ENCODE data around the gene MECP2.
A peak's percentile ranks its signal among the peaks of the same experiment; 100 is the strongest.
"Not testable (repeated sequence)": the region's sequence is repeated elsewhere in the genome, so short reads cannot be mapped to it uniquely, and the experiment has no call there.

The MECP2 gene

DNA sequence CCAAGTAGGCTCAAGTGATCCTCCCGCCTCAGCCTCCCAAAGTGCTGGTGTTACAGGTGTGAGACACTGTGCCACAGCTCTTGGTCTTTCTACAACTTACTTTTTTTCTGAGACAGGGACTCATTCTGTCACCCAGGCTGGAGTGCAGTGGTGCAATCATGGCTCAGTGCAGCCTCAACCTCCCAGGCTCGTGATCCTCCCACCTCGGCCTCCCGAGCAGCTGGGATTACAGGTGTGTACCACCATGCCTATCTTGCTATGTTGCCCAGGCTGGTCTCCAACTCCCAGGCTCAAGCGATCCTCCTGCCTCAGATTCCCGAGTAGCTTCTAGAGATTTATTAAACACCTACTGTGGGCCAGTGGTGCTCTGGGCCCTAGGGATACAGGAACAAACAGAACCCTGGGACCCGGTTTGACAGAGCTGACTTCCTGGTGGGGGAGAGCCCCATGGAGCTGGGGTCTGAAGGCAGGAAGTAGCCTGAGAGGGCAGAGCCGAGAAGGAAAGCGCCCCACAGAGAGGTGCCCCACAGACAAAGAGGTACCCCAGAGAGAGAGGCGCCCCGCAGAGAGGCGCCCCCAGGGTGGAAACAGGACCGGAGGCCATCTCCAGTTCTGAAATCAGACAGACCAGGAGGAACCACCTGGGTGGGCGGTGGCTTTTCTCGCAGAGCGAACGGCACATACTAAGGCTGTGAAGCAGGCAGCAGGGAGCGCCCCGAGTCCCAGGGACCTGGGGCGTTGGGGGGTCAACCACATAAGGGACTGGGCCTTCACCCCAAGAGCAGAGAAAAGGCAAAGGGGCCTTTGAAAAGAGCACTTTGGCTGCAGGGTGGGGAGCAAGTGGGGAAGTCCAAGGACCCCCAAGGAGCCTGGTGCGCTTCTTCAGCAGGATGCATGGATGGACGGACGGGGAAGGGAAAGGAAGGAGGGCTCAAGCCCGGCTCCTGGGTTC is 82.8 kb downstream of the MECP2 start:
- no peak for DNase-seq

DNA sequence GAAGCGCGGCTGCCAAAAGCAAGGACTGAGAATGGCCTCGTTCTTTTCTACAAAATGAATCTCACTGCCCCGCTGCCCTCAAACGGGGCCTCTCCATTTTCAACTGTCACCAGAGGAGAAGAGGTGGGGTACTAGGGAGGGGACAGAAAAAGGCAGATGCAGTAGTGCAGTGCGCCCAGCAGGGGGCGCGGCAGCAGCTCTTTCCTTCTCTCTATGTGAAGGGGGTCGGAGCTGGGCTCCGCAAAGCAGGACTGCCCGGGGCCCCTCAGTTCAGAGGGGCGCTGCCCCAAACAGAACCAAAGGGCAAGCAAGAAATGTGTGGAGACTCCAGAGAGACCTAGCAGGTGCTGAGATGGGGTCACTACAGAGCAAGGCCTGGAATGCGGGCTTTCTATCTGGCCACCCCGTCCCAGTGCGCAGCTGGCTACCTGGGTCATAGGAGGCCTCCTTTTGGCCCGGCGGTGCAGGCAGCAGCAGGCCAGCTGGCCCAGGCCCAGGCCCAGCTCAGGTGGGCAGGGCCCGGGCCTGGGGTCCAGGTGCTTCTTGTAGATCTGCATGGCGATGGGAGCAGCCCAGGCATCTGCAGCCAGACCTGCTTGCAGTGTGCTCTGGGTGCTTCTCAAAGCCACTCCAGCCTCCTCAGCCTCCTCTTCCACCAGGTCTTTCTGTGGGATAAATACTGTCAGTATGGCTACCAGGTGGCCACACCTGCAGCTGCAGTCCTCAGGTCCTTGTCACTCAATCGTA is 83.7 kb downstream of the MECP2 start:
- no peak for DNase-seq

DNA sequence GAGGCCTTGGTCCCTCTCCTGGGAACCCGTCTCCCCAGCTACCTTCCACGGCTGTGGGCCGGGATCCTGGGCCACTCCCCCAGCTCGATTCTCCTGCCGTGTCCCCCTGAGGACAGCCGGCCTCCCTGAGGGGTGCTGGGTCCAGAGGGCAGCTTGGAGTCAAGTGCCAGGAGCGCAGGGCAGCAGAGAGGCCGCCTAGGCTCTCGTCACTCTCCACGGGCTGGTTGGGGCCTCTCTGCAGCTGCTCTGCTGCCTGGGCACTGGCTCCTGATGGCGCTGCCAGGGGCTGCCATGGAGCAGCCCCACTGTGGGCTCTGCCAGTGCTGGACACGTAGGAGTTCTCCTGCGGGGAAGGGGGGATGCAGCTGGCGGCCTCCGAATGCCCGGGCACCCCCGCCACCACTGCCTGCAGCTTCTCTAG is 84.5 kb downstream of the MECP2 start:
- no peak for DNase-seq

DNA sequence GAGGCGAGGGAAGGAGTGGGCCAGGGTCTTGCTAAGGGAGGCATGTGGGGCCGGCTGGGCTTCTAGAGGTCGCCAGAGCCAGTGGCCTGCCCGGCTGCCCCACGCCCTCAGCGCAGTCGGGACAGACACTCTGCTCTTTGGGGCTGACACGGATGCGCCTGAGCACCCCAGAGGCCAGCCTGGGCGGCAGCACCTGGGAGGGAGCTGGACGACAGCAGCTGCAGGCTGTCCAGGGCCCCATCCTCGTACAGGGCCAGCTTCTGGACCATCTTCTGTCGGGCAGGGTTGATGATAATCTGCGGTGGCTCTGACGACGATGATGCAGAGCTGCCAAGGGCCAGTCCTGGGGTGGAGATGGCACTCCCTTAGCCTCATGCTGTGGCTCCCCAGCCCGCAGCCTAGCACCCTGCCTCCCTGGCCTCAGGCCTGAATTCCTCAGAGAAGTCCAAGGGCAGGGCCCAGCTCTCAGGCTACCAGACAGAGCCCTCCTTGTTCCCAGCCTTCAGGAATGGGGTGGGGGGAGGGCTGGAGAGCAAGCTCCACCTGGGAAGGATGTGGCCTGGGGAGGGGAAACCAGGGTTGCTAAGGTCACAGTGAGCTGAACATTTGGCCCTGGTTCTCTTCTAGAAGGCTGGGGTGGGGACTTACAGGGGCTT is 85.1 kb downstream of the MECP2 start:
- DNase-seq = no peak

DNA sequence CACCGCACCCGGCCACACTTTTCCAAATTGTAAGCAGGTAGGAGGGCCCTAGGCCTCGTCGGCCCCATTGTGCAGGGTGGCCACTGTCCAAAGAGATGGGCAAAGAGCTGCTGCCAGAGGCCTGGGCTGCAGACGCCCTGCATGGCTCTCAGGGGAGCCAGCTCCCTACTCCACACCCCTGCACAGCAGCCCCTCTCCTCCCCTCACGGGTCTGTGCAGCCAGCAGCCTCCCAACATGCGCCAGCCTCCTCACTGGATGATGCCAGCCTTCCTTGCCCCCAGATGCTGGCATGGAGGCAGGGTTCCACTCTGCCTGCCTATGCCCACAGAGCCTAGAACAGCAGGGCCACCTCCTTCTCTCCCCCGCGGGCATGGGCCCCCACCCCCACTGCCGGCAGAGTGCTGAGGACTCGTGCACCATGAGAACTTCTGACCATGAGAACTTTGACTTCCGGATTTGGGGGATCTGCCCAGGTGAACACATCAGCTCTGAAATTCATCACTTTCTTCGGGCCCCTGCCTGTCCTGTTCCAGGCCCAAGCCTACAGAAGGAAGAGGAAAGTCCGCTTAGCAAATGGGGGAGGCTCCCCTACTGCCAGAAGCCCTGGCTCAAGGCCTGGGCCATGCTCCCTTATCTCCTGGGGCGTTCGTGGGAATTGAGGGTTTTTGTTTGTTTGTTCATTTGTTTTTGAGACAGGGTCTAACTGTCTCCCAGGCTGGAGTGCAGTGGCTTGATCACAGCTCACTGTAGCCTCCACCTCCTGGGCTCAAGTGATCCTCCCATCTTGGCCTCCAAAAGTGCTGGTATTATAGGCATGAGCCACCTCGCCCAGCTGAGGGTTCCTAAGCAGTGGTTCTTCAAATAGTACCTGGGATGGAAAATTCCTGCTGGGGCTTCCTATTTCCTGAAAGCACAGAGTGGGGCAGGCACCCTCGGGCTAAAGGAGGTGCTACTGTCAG is 85.9 kb downstream of the MECP2 start:
- no peak for DNase-seq

DNA sequence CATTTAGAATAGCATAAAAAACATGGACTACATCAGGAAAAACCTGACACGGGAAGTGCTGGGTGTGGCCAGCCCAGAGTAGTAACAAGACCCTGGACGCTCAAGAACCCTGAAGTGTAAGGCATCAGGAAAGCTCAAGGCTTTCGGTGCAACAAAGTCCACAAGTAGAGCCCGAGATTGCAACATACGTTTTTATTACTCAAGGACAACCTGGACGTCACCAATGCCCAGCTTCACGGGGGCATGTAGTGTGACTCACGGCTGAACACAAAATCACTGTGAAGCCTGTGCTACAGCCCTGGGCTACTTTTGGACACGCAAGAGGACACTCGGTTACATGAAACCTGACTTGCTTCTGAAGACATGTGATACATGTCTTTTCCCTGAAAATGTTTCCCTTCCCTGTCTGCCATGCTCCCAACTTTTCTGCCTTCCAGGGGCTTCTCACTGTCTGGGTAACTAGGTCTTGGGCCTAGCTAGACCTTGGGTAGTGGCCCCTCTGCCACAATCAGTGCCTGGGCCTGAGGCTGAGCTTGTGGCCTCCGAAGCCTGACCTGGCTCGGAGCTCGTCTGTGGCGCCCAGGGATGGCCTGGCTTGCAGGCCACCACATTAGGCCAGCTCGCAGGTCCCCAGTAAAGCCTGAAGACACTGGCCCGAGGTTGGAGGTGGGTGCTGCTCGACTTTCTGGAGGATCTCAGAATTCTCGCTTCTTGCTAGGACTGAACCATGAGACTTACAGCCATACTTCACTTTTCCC is 87.0 kb downstream of the MECP2 start:
- DNase-seq = no peak

DNA sequence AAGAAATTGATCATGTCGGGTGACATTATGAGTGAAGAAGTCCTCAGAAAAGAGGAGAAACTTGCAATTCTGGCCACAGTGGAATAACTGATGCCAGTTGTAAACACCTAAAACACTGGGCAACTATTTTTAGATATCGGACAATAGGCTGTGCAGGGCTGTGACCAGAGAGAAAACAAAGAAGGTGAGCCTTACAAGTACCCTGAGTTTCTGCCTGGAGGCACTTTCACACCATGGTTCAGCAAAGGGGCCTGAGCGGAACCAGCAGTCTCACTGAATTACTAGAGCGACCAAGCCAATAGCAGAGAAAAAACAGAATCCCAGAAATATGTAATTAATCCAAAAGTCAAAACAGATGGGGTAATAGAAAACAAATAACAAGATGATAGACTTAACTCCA is 89.0 kb downstream of the MECP2 start:
- DNase-seq = no peak

DNA sequence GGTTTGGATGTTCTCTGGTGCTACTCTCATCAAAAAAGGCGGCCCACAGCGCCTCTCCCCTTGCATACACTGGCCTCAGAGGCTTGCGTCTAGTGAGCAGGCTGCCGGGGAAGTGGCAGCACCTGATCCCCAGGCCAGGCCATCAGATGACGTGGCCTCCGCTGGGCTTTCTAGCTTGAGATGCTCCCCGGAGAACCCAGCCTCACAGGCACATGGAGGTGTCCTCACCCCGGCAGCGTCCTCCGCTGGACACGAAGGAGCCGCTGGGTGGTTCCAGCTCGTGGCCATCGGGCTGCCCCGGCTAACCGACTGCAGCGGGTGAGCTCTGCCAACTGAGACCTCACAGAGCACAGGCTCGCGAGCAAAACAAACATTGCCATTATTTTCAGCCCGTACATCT is 90.6 kb downstream of the MECP2 start:
- no peak for DNase-seq

DNA sequence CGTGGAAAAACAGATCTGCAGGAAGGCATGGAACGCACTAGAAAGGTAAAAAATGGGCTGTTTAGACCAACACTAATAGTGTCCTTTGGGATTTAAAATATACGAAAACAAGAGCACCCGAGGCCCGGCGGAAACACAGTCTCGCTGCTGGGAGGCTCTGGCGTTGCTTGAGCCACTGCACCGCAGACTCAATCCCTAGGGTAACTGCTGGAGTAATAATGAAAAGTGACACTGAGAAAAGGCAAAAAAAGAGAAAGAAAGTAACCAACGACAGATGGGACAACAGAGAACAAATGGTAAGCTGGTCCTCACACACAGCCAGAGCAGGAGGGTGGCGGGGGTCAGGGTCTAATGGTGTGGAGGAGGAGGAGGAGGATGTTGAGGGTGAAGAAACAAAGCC is 93.2 kb downstream of the MECP2 start:
- DNase-seq = no peak

DNA sequence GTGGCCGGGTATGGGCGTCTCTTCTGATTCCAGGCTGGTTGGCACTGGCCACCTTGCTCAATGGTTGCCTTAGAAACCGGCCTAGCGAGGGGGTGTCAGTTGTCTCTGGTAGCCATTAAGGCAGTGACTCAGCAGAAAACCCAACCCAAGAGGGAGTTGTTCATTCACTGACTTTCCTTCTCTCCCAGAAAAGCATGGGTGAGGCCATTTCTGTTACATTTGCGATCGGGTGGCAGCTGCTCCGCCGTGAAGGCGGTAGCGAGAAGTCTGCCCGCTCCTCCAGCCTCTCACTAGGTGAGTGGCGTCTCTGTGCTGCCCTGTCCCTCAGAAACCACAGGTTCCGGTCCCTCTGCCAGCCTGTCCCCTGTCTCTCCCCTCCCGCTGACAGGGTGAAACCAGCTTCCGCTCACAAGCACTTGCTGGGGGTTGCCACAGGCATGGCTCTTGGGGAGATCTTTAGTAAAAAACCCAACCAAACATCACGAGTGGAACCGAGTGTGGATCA is 95.2 kb downstream of the MECP2 start:
- no peak for DNase-seq

DNA sequence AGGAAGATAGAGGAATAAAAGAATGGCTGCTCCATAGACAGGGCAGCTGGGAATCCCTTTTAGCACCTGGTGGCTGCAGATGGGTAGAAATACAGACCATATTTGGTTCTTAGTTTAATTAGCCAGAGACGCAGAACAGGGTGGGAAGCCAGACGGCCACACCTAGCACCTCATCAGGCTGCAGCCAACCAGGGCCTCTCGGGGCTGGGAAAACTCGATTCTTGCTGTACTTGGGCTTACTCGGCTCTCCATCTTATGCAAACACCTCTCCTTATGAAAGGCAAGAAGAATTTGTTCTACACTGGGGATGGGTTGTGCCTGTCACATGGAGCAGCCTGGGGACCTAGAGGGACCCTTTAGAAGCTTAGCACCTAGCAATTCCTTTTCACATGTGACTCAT is 97.5 kb downstream of the MECP2 start:
- no peak for DNase-seq

DNA sequence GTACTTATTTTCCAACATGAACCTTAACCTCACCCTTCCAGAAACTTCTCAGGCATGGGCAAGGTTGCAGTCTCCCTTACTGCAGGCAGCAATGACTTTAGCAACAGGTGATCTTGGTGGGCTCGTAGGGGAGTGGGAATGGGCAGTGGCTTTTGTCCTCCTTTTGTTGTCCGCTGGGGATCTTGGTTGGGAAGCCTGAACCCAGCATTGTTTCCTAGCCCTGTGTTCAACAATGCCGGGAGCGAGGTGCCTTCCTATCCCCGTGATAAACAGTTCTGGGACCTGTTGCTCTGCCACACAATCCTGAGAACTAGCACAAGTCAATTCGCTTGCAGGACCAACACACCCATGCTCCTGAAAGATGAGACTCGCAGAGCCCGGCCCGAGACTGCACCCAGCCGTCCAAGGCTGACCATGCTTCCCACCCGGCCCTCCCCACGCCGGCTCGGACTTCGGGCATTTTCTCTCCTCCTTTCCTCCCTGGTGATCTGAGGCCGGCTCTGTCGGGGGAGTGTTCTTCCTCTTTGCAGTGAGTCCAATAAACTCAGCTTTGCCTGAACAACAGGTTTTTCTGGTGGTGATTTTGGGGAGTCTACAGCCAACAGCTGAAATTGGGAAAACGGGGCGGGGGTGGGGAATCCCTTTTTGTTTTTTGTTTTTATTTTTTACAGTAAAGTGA is 98.0 kb downstream of the MECP2 start:
- no peak for DNase-seq

DNA sequence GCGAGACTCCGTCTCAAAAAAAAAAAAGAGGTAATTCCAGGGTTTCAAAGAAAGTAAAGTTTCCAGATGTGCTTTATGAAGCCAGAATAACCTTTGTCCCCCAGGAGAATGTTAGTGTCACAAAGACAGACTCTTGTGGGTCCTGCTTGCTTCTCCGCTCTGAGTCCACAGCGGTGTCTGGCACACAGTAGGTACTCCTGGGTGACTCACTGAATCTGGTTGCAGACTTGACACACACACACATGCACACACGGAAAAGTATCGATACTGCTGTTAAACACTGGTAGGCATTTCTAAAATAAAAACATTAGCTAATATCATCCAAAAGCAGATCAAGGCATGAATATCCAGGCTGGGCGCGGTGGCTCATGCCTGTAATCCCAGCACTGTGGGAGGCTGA is 102.0 kb downstream of the MECP2 start:
- DNase-seq = no peak

DNA sequence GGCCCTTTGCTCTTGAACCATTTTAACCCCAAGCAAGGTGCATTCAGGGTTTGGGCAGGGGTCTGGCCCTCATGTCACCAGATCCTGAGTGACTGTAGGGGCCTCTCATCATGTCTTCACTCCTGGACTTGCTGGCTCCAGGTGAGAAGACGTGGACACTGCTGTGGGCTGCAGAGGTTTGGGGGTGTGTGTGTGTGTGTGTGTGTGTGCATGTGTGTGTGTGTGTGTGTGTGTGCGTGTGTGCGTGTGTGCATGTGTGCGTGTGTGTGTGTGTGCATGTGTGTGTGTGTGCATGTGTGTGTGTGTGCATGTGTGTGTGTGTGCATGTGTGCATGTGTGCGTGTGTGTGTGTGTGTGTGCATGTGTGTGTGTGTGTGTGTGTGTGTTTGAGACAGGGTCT is 103.1 kb downstream of the MECP2 start:
- not testable (repeated sequence) for DNase-seq

DNA sequence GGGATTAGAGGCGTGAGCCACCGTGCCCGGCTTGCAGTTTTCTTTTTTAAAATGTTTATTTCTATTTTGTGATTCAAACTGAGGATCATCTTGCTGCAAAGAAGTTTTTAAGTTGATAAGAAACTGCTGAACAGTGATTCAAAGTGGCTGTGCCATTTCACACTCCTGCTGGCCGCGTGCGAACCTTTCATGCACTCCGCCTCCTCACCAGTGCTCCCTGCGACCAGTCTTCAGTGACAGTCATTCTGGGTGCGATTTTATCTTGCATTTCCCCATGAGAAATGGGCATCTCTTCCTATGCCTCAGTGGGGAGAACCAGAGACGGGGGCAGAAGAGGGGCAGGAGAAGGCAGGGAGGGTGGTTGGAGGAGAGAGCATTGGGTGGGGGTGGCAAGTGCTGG is 103.5 kb downstream of the MECP2 start:
- no peak for DNase-seq

DNA sequence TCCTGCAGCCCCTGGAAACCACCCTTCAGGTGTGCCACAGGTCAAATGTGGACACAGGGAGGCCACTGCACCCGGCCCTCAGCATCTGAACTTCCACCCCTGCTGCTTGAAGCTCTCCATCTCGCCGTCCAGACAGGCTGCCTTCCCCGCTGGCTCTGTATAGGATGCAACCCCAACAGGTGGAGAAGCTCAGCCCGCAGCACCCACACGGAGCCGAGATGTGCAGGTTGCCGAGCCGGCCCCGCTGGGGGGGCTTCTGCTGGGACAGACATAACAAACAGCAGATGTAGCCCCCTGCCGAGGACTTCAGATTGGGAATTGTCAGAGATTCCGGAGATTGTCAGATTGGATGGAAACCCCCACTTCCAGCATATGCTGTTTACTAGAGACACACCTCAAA is 104.4 kb downstream of the MECP2 start:
- peak; percentile 50 for DNase-seq

DNA sequence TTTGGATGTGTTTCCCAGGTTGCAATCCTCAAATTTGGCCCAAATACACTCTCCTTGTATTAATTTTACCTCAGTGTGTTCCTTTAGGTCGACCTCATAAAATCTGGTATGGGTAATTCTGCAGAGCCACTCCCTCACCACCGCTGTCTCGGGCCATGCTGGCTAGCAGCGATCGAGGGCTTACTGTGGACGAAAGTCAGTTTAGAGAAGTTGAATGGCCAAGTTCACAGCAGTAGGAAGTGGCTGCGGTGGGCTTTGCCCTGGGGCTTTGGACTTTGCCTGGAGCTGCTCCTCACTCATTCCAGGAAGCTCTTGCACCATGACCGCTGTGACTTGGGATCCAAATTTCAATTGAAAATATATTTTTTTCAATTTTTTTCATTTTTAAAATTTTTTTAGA is 105.3 kb downstream of the MECP2 start:
- DNase-seq = no peak

DNA sequence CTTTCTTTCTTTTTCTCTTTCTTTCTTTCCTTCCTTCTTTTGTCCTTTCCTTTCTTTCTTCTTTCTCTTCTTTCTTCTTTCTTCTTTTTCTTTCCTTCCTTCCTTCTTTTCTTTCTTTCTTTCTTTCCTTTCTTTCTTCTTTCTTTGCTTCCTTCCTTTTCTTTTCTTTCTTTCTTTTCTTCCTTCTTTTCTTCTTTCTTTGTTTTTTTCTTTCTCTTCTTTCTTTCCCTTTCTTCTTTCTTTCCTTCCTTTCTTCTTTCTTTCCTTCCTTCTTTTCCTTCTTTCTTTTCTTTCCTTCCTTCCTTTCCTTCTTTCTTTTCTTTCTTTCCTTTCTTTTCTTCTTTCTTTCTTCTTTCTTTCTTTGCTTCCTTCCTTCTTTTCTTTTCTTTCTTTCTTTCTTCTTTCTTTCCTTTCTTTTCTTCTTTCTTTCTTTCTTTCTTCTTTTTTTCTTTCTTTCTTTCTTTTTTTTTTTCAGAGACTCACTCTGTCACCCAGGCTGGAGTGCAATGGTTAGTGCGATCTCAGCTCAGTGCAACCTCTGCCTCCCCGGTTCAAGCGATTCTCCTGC is 106.4 kb downstream of the MECP2 start:
- no peak for DNase-seq

DNA sequence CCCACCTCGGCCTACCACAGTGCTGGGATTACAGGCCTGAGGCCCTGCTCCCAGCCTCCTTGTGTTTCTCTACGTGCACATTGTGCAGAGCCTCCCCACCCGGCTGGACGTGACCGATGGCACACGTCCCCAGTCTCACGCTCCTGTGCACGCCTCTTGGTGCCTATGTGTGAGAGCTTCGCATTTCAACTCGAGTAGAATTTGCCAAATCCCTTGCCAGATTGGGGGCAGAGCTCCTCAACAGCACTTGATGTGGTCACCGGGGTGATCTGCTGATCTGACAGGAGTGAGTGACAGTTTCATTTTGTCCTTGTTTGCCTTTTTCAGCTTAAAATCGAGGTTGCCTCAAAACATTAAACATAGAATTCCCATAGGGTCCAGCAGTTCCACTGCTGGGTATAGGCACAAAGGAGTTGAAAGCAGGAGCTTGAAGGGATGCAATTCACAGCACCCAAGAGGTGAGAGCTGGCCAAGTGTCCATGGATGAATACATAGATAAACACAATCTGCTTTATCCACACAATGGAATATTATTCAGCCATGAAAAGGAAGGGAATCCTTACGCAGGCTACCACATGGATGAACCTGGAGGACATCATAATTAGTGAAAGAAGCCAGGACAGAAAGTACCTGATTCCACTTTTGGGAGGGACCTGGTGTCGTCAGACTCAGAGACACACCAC is 107.4 kb downstream of the MECP2 start:
- DNase-seq = no peak

DNA sequence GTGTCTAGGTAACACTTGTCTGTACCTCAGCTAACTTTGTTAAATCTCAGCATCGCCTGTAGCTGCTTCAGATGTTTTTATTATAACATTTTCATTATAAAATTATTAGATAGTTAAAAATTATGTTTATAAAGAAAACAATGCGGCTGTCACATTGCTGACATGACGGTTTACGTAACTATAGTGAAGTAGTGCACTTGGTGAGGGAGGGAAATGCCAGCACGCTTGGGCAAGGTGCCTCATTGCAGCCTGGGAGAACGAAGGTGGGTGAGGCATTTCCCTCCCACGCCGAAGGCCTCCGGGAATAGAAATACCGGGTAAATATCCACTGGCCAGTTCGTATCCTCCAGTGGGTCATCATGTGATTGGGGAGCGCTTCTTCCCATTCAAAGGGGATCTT is 109.0 kb downstream of the MECP2 start:
- no peak for DNase-seq

Measured in NCI-H524 treated with DMSO at 0.1 percent for 48 hours (cell line).